H1 (cell line): ENCODE results near the gene MGRN1. TPM values are rescaled to one million over a fixed set of nuclear protein-coding genes. Genes with fewer than 3 reads are reported as not detected.

Experiments
- CTCF ChIA-PET: fragments of 300-600 bp; sonication (Branson Sonifier 250); formaldehyde crosslinking; loops from one replicate; lab custom pipeline; 2021; ENCODE audit not compliant: partially characterized antibody; lab: Charles Lee
- POLR2A ChIA-PET: fragments of 300-600 bp; sonication (Branson Sonifier 250); formaldehyde crosslinking; loops from one replicate; lab custom pipeline; 2021; ENCODE audit warnings: inconsistent platforms; ENCODE audit not compliant: partially characterized antibody; lab: Charles Lee
- DNase-seq, 2 experiments: peaks; one replicate each; pipeline versions ENCODE4 v3.0.0 to v3.0.0-alpha.2; 2010 to 2022; ENCODE audit warnings: low spot score in 2 of 2, low read depth in 1 of 2, mixed read lengths in 1 of 2
- FAIRE-seq: peaks from 2 replicates; lab custom pipeline; 2011; peaks lifted over from hg19 to GRCh38; lab: Jason Lieb, UNC
- H2AFZ ChIP-seq: 2 replicates; pipeline ENCODE4 v1.8.1; 2012; ENCODE audit warnings: low read length, inconsistent platforms
- H2AK5ac ChIP-seq: 2 replicates; pipeline ENCODE4 v1.6.1; 2013; ENCODE audit warnings: low read depth, low read length
- H2BK120ac ChIP-seq: replicated peaks from 2 replicates; pipeline ENCODE3; 2013; ENCODE audit warnings: low read depth, low read length, inconsistent platforms
- H2BK12ac ChIP-seq: 2 replicates; pipeline ENCODE4 v1.6.1; 2013; ENCODE audit warnings: low read depth, low read length
- H2BK15ac ChIP-seq: 2 replicates; pipeline ENCODE4 v1.6.1; 2013; ENCODE audit warnings: low read length
- H2BK20ac ChIP-seq: 2 replicates; pipeline ENCODE4 v1.6.1; 2013; ENCODE audit warnings: low read length
- H2BK5ac ChIP-seq: 2 replicates; pipeline ENCODE4 v1.6.1; 2013; ENCODE audit warnings: low read depth, low read length
- H3K14ac ChIP-seq: 2 replicates; pipeline ENCODE4 v1.6.1; 2013; ENCODE audit warnings: inconsistent platforms; ENCODE audit not compliant: insufficient read length
- H3K18ac ChIP-seq: 2 replicates; pipeline ENCODE4 v1.6.1; 2013; ENCODE audit warnings: low read length; ENCODE audit errors: extremely low read depth
- H3K23ac ChIP-seq: 2 replicates; pipeline ENCODE4 v1.6.1; 2013; ENCODE audit warnings: inconsistent platforms; ENCODE audit not compliant: insufficient read length
- H3K23me2 ChIP-seq: 2 replicates; pipeline ENCODE4 v1.6.1; 2013; ENCODE audit warnings: low read depth, low read length
- H3K27ac ChIP-seq: 2 replicates; pipeline ENCODE4 v1.6.1; 2011; ENCODE audit warnings: low read depth, low read length, inconsistent platforms
- H3K27me3 ChIP-seq, 4 experiments: replicated peaks in 1 of 4; 1 replicate in 1 of 4; 2 replicates in 3 of 4; pipeline versions ENCODE4 v1.6.1 to v1.8.1; 2011 to 2013; ENCODE audit warnings: low read length in 3 of 4, mild to moderate bottlenecking in 3 of 4, inconsistent platforms in 2 of 4, mixed read lengths in 2 of 4, moderate library complexity in 1 of 4; ENCODE audit not compliant: control insufficient read depth in 3 of 4, insufficient read depth in 3 of 4; ENCODE audit errors: extremely low read depth in 1 of 4
- H3K36me3 ChIP-seq, 4 experiments: 2 replicates each; pipeline versions ENCODE4 v1.6.1 to v1.8.1; 2011 to 2013; ENCODE audit warnings: mild to moderate bottlenecking in 4 of 4, low read length in 3 of 4, moderate library complexity in 2 of 4, control low read depth in 1 of 4, inconsistent platforms in 1 of 4; ENCODE audit not compliant: insufficient read depth in 4 of 4, control insufficient read depth in 2 of 4
- H3K4ac ChIP-seq: replicated peaks from 2 replicates; pipeline ENCODE3; 2013; ENCODE audit warnings: low read length, low read depth, mixed read lengths, inconsistent platforms; ENCODE audit not compliant: insufficient read length
- H3K4me1 ChIP-seq, 4 experiments: replicated peaks in 1 of 4; 1 replicate in 1 of 4; 2 replicates in 3 of 4; pipeline versions ENCODE4 v1.6.1 to v1.8.1; 2011 to 2013; ENCODE audit warnings: low read length in 3 of 4, inconsistent platforms in 2 of 4, mixed read lengths in 1 of 4; ENCODE audit not compliant: insufficient read depth in 4 of 4, control insufficient read depth in 3 of 4
- H3K4me2 ChIP-seq, 2 experiments: 2 replicates each; pipeline versions ENCODE4 v1.6.1 to v1.8.1; 2011 to 2013; ENCODE audit warnings: low read depth in 2 of 2, low read length in 2 of 2, control low read depth in 1 of 2, inconsistent platforms in 1 of 2, mild to moderate bottlenecking in 1 of 2; ENCODE audit not compliant: insufficient read depth in 1 of 2
- H3K4me3 ChIP-seq, 4 experiments: fragments of 200-600, 300-600 bp in 1 of 4; sonication (generic), shearing (Covaris generic), sonication (Bioruptor Twin) in 1 of 4; 2 replicates each; pipeline versions ENCODE4 v1.5.1 to v1.8.1; 2011 to 2016; ENCODE audit warnings: low read length in 4 of 4, low read depth in 3 of 4, control low read depth in 2 of 4, inconsistent platforms in 2 of 4, mild to moderate bottlenecking in 2 of 4, mixed read lengths in 1 of 4, moderate library complexity in 1 of 4; ENCODE audit not compliant: insufficient read depth in 2 of 4; ENCODE audit errors: extremely low read depth in 1 of 4
- H3K56ac ChIP-seq: replicated peaks from 2 replicates; pipeline ENCODE3; 2013; ENCODE audit warnings: low read depth, mild to moderate bottlenecking, mixed read lengths, low read length, inconsistent platforms; ENCODE audit not compliant: insufficient read length
- H3K79me1 ChIP-seq: 2 replicates; pipeline ENCODE4 v1.6.1; 2013; ENCODE audit warnings: low read depth, low read length, control low read depth
- H3K79me2 ChIP-seq, 2 experiments: 2 replicates each; pipeline versions ENCODE4 v1.6.1 to v1.8.1; 2012 to 2013; ENCODE audit warnings: low read length in 2 of 2, mild to moderate bottlenecking in 2 of 2, inconsistent platforms in 1 of 2; ENCODE audit not compliant: insufficient read depth in 2 of 2, control insufficient read depth in 1 of 2
- H3K9ac ChIP-seq, 4 experiments: replicated peaks in 1 of 4; 1 replicate in 1 of 4; 2 replicates in 3 of 4; pipeline versions ENCODE4 v1.6.1 to v1.8.1; 2011 to 2013; ENCODE audit warnings: low read depth in 3 of 4, low read length in 3 of 4, control low read depth in 2 of 4, mild to moderate bottlenecking in 2 of 4, moderate library complexity in 2 of 4, inconsistent platforms in 1 of 4; ENCODE audit errors: extremely low read depth in 1 of 4
- H3K9me3 ChIP-seq, 2 experiments: 2 replicates each; pipeline versions ENCODE4 v1.6.1 to v1.8.1; 2012 to 2013; ENCODE audit warnings: mild to moderate bottlenecking in 2 of 2, moderate library complexity in 2 of 2, control low read depth in 1 of 2, inconsistent platforms in 1 of 2, low read depth in 1 of 2, low read length in 1 of 2, mixed read lengths in 1 of 2; ENCODE audit not compliant: insufficient read depth in 2 of 2
- H4K20me1 ChIP-seq, 2 experiments: replicated peaks in 1 of 2; 2 replicates each; pipeline versions ENCODE3 to v1.8.1; 2011 to 2013; ENCODE audit warnings: inconsistent platforms in 2 of 2, low read length in 2 of 2, mild to moderate bottlenecking in 1 of 2; ENCODE audit not compliant: insufficient read depth in 2 of 2, control insufficient read depth in 1 of 2
- H4K5ac ChIP-seq: 2 replicates; pipeline ENCODE4 v1.6.1; 2013; ENCODE audit warnings: low read length, low read depth, mixed read lengths, inconsistent platforms; ENCODE audit not compliant: insufficient read length
- H4K8ac ChIP-seq: 2 replicates; pipeline ENCODE4 v1.8.0; 2013; ENCODE audit warnings: mild to moderate bottlenecking, moderate library complexity, low read length, inconsistent platforms; ENCODE audit not compliant: insufficient read depth; ENCODE audit errors: extremely low read depth
- H4K91ac ChIP-seq: replicated peaks from 2 replicates; pipeline ENCODE3; 2013; ENCODE audit warnings: low read length, mixed read lengths, inconsistent platforms; ENCODE audit not compliant: insufficient read length
- CHD1 ChIP-seq: IDR thresholded peaks from 2 replicates; pipeline ENCODE4 v1.6.1; 2012; ENCODE audit warnings: low read depth, low read length, improper control_type of control experiment
- KDM5A ChIP-seq: fragments of 200-600 bp; IDR thresholded peaks from 2 replicates; pipeline ENCODE4 v1.7.1; 2012; ENCODE audit warnings: mild to moderate bottlenecking, low read length, inconsistent platforms, mixed read lengths
- SIRT6 ChIP-seq: IDR thresholded peaks from one replicate; pipeline ENCODE4 v1.7.1; 2012; ENCODE audit warnings: low read length, inconsistent platforms
- whole genome bisulfite sequencing, 2 experiments: shearing (Covaris generic) in 1 of 2; methylation state at CpG; one replicate each; pipeline versions ENCODE4 v1.1.6 to v1.1.7; 2013 to 2015; ENCODE audit warnings: low lambda C conversion rate in 2 of 2, mixed read lengths in 2 of 2, inconsistent platforms in 1 of 2, low coverage in 1 of 2, missing lambda C conversion rate in 1 of 2; ENCODE audit not compliant: insufficient replicate concordance in 2 of 2, insufficient coverage in 1 of 2, insufficient read length in 1 of 2; ENCODE audit errors: extremely low coverage in 1 of 2, missing lambda C conversion rate in 1 of 2; 5-methylcytosine and 5-hydroxymethylcytosine counted together
- polyA plus RNA-seq, 7 experiments: library from polyadenylated mRNA; depleted of rRNA in 3 of 7; stranded (reverse) in 5 of 7; unstranded in 2 of 7; fragments of >200 nt in 5 of 7; fragments of 200-250 nt in 2 of 7; gene quantifications; 1 replicate in 5 of 7; 2 replicates in 1 of 7; 4 replicates in 1 of 7; pipeline versions ENCODE4 v1.2.1 to v1.2.3, GENCODE V29; 2011 to 2013; ENCODE audit warnings: missing spikeins in 2 of 7, mixed read lengths in 2 of 7
- total RNA-seq: library from RNA; stranded (reverse); fragmentation: NEBNext Ultra II Directional; extraction: Animal tissue kit (Norgen Biotek cat#: 25700); gene quantifications from 2 replicates; pipeline ENCODE4 v1.2.1, GENCODE V29; 2021

Gene MGRN1
- total and polyA plus RNA-seq, 2 of the 8 experiments (the other 6 are each of a cell fraction or from before 2014, with no cell fraction given) = 15.0 to 82.3 TPM

DNA sequence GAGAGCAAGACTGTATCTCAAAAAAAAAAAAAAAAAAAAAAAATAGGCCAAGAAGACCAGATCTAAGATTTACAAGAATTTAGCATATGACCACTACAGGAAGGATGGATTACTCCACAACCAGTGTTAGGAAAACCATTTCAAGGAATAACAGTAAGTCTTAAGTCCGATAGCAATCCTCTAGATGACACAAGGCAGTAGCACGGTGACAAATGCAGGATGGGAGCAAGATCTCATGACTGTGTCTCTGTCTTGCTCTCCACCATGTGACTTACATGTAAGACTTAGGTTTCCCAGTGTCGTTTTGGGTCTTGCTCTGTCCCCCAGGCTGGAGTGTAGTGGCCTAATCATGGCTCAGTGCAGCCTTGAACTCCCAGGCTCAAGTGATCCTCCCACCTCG is 40.7 kb upstream of the MGRN1 start:
- POLR2A ChIA-PET = interaction anchor here (0.7 to 2.4 kb wide), 5 partner anchors 8 to 66 kb away, joined by 3 to 9 read pairs (median 3); partner anchors contain the start of gene CDIP1

More for the DNA sequence above, 40.7 kb upstream of the MGRN1 start:
- Histone ChIP-seq H3K56ac (no peak overlapping the region), H2BK5ac (no peak overlapping the region), H3K9me3 (peaks cover 8% of the 10 kb centered on the region in 2 experiments; a peak in 3 of 4 replicates), H3K18ac (no peak overlapping the region), H2BK12ac (no peak overlapping the region), H3K27me3 (no peaks in the 10 kb centered on the region; a peak in 1 of 7 replicates), H2AK5ac (no peak overlapping the region), H3K23ac (no peak overlapping the region), H2BK120ac (no peak overlapping the region), H3K23me2 (no peaks in the 10 kb centered on the region), H3K4me2 (no peak overlapping the region), H2AFZ (no peak overlapping the region), H4K8ac (no peak overlapping the region), H2BK15ac (no peak overlapping the region), H3K79me2 (no peaks in the 10 kb centered on the region), H3K4me1 (no peaks in the 10 kb centered on the region; a peak in 1 of 7 replicates), H4K5ac (no peak overlapping the region), H3K27ac (no peak overlapping the region)
- no peak for FAIRE-seq
- 92% methylated on average over 4 of the region's 4 CpGs; no CpG with 5 or more reads in 1 of the 2 experiments for WGBS, 2 experiments
- TF ChIP-seq KDM5A (no peak), CHD1 (no peak), SIRT6 (no peak)
- TF ChIP-seq, all 59 proteins: peak for 0
- Histone ChIP-seq H4K20me1 (peaks cover 0 to 2% of the 10 kb centered on the region in 2 experiments), H3K79me1 (no peaks in the 10 kb centered on the region), H4K91ac (no peak overlapping the region), H3K9ac (no peak overlapping the region), H3K14ac (no peak overlapping the region), H3K4ac (no peak overlapping the region), H3K36me3 (no peaks in the 10 kb centered on the region), H2BK20ac (no peak overlapping the region), H3K4me3 (no peak overlapping the region)
- DNase-seq = no peak
- CTCF ChIA-PET = interaction anchor here (1.1 to 5.9 kb wide), 8 partner anchors 10 to 77 kb away, joined by 3 to 65 read pairs (median 20); no protein-coding TSS in a partner anchor
